Measurements from ENCODE around the gene EGFR.

Gene EGFR

DNA sequence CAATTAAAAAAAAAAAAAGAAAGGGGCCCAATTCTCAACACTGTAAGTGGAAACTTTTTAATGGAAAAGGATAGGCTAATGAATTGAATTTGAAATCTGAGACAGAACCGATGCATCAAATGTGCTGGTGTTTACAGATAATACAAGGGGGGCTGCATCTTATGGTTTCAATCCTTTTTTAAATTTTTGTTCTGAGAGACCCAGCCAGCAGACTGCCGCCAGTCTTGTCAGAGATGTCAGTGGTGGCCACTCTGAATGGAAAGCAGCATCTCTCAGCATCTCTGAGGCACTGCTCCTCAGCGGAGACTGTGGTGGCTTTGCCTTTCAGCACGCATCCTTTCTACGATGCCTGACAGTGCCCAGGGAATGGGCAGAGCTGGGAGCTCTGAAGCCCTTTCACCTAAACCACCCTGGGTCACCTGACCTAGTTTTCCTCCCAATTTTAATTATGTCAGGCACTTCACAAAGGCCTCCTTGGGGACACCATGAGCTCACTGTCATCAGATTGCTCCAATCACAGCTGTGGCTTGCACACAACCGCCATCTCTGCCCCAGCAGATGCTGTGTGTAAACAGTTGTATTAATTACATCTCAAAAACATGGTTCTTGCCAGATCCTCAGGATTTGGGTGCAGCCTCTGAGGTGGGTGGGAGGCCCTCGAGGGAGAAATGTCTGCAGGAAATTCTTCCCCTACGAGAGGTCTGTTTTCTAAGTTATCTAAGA, 81.2 kb downstream of the EGFR start:
- DNase-seq: peak in 1 of 51 donors; percentile 24

DNA sequence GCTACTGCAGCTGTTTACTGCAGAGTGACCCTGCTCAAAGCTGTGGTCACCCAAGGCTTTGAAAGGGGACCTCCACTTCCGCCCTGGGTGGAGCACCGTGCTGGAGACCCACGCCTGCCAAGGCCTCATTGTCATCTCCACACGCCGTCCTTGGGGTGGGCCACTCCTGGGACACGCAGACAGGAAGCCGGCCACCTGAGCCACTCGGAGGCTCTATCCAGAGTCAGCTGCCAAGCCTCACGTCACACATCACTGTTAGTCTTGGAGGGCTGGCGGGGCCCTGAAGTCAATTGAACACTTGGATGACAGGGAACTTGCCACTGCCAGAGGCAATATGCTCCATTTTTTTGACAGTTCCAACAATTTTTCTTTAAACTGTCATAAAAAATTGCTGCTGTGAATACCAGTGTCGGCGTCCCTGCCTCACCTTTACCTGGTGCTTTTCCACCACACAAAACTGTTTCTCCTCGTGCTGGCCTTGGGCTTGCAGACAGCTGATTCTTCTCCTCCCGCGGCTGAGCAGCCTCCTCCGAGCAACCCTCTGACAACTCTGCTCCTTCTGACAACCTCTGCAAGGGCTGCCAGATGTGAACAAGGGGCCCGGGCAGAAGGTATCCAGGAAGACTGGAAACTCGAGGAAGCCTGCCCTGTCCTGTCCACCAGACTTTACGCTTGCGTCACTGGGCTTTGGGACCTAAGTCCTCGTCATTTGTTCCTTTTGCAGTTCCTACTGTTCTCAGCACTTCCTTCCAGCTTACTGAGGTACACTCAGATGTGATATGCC, 81.9 kb downstream of the EGFR start:
- peak in 1 of 51 donors; percentile 24 for DNase-seq

DNA sequence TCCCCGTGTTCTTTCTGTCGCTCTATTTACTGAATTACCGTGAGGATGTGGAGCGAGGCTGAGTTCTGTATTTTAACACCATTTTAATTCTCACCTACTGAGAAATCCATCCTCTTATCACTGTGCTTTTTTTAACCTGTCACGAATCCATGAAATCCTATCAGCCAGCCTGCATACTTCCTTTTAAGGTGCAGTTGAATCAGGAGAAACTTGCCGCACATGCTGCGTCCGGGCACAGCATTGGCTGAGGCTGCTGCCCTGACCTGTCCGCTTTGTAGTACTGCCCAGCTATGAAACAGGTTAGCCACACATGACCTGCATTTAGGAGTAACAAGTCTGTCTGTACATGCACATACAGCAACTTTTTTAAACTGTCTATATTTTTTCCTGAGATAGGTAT, 82.5 kb downstream of the EGFR start:
- no peak for DNase-seq

DNA sequence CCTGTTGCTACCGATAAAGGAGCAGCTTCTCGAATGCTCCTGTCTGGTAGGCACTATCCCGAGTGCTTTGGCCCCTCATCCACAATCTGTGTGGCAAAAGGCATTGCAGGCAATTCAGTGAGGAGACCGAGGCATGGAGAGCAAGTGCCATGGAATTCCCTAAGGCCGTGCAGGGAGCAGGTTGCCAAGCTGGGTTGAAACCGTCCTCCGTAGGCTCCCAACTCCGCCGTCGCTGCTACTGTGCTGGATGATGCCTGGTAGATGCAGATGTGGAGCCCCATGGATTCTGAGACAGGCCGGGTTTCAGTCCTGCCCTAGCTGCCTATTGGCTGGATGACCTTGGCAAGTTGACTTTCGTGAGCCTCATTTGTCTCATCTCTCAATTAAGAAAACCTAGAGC, 85.3 kb downstream of the EGFR start:
- DNase-seq: no peak

DNA sequence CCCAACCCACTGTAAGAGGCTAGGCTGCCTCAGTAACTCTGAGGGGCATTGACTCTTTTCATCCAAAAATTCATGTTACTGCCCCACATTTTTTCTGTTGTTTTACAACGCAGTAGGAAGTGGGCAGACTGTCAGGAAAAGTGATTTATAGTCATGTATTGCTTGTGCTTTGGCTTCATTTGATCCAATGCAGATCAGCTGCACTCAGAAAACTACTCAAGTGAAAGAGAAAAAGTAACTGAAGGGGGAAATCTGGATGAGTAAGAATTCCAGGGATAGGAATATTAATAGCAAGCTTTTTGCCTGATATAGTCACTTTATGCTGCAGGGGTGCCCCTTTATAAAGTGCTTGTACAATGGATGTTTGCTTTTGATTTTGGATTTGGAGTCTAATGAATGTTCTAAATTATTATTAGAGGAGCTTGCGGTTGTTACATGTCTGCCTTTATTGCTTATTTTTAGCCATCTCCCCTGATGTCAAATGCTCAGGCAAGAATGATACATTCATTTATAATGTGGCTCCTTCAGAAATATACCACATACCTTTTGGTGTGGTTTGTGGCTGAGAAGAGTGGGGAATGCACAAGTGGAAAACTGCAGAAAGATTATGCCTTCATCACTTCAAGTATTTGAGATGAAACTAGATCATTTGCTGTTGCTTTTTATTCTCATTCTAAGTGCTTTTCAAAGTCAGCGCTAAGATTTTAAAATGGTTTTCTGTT, 86.1 kb downstream of the EGFR start:
- DNase-seq: no peak

DNA sequence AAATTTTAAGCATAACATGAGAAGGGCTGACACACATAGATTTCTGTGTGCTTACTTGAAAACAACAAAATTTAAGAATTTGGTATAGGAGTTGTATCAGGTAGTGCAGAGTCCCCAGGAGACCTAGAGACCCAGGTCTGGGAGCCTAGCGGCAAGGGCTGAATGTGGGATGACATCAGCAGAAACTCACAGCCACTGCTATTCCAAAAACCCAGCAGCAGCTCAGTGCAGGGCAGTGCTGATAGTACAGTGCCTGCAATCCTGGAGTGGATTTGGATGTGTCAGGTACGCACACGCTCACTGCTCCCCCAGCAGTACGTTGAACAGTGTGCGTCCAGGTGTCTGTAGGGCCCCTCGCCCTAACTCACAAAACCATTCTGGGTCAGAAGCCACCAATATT, 87.1 kb downstream of the EGFR start:
- no peak for DNase-seq

DNA sequence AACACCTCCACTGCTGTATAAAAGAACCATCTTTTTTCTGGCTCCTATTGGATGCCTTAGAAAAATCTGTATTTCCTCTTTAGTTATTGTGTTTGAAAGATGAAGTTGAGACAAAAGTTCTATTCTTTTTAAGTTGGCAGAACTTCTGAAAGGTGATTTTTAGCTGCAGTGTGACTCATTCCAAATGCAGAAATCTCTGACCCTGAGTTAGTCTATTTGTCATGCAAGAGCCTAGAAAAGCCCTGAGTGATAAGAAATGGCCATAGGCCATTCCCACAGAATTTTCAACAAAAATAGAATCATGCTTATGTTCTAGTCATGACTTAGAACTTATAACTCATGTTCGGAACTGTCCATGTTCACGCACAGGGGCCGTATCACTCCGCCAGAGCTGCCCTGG, 89.1 kb downstream of the EGFR start:
- no peak for DNase-seq

DNA sequence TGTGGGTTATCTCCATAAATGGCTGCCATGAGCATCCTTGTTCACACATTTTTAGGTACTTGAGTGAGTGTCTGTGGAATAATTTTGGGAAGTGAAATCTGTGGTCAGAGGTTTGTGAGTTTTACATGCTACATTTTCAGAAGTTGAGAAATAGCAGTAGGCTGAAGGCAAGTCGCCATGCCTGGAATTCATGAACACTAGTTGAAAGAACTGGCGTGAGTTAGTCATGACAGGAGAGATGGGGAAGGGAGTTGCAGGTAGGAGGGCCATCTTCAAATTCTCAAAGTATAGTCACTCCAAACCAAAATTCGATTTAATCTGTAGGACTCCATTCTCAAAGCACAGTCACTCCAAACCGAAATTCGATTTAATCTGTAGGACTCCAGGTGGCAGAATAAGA, 89.6 kb downstream of the EGFR start:
- DNase-seq: no peak

DNA sequence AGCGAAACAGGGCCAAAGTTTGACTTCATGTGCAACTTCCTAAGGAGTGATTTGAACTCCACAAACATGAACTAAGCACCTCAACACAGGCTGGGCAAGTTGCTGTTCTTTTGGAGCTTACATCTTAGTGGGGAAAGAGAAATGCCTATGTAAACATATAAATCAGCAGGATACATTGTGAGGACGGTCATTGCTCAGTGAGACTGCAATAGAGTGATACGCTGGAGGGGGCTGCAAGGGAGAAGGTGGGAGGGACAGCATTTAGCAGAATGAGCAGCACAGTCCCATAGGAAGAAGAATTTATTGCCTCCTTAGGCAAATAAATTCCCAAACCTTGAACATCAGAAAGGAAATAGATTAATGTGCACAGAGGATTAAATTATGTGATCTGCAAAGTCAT, 90.0 kb downstream of the EGFR start:
- no peak for DNase-seq

DNA sequence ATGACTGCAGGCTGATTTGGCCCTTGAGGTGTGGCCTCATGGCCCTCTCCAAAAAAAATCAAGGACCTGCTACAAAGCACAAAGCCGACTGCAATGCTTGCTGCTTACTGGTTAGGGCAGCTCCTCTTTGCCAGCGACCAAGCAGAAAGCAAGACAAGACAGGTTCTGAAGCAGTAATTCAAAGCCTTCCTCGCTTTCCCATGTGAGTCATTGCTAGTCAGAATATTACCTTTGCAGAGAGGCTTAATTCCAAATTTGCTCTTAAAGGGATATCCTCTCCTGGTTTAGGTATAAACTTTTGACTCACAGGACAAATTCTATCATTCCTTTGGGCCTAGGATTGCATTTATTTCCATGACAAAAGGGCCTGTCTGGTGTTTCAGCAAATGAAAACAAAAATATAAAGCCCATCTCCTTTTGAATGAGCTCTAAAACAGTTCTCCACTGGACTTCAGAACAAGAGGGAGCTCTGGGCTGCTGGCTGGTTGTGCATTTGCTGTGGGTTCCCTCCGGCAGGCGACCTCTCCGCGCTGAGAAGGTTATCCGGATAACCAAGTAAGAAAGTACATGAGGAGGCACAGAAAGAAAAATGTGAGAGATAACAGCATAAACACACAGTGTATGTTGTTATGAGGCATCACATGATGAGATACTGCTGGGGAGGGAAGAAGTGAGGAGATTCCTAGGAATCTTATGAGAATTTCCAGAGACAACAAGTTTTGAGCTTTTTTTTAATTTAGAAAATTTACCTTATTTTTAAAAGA, 90.8 kb downstream of the EGFR start:
- DNase-seq: peak in 1 of 51 donors; percentile 42

DNA sequence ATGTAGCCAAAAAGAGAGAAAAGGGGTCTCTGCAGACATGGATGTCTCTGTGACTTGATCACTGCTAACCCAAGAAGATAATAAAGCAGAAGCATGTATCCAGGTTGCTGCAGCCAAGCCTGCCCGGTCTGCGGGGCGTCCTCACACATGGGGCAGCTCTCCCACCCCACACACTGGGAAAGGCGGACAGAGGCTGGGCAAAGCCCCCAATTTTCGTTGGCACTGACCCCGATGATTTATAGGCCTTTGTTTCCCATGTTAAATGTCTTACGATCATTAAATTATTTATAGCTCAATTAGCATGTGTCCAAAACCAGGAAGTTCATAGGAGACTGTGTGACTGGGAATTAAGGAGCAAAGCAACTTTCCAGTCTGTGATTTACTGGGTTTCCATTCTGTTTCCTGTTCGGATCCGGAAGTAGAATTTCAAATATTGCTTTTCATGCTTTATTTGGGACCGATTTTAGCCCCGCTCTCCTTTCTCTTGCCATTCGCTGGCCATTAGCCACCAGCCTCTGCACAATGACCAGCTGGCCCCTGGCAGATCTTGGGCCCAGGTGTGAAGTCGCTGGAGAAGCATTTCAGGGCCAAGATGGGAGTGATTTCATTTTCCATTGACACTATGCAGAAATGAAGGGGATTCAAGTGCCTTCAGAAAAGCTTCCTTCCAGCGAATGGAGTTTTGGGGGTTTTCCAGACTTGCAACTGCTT, 91.6 kb downstream of the EGFR start:
- DNase-seq: no peak

DNA sequence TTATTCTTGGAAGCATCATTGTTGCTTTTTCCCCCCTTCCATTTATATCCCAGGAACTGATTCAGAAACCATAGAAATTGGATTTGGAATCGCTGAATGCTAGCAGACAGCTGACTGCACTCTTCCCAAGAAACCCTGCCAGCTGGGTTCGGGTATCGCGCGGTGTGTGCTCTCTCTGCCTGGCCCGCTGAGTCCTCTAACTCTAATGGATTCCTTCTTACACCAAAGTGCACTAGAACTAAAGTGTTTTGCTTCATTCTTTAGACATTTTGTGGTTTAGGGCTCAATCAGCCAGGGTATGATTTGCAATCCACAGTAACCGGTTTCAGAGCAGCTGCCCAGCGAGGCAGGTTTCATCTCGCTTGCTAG, 92.2 kb downstream of the EGFR start:
- DNase-seq: peak in 2 of 51 donors; percentile 20 to 29

DNA sequence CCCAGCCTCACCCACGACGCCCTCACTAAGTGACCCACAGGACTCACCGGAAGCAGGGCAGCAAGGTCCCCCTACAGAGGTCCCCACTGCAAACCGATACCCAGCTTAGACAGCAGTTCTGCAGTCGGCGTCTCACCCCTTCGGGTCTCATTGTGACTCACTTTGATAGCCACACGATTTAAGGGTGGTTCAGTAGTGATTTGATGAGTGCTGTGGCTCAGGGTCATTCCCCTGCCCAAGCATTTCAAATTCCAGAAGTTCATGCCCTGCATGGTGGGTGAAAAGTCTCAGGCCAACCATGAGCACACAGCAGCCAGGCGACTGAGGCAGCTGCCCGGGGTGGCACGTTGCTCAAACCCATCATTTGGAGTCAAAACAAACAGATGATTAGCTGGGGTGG, 93.2 kb downstream of the EGFR start:
- no peak for DNase-seq

DNA sequence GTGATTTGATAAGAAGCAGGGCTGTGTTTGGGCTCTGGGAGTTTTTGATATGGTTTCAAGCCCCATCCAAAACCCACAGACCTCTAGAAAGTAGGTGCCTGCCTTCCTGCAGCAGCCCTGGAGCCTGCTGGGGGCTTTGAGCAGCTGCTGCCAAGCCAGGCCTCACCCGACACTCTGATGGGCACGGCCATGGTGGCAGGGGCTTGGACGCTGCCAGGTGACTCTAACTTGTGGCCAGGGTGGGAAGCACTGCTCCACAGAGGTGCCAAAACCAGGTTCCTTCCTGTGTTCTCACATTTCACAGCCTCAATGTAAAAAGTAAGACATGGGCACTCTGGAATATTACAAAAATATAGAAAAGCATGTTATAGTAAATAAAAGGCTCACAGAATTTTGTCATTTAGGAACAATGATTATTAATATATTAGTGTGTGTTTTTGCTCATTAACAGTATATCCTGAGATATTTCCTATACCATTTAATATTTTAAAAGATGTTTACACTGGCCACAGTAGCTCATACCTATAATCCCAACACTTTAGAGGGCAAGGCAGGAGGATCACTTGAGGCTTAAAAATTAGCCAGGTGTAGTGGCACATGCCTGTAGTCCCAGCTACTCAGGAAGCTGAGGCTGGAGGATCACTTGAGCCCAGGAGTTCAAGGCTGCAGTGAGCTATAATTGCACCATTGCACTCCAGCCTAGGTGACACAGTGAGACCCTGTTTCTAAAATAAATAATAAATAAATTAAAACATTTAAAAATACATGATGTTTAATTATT, 95.1 kb downstream of the EGFR start:
- DNase-seq: no peak

DNA sequence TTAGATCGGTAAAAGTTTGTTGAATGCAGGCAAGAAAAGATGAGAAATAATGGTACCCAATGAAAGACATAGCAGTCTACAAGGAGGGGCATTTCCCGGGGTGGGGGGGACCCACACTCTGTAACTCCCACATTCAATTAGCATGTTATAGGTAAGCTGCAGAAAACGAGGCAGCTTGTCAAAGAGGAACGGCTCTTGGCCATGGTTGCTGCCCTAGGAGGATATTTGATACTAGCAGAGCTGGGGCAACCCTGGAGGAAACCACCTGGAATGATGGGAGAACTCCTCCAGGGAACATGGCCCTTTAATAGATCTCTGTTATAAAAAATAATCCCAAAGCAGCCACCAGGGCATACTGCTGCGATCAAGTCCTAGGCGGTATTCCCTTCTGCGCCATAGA, 98.5 kb downstream of the EGFR start:
- no peak for DNase-seq

DNA sequence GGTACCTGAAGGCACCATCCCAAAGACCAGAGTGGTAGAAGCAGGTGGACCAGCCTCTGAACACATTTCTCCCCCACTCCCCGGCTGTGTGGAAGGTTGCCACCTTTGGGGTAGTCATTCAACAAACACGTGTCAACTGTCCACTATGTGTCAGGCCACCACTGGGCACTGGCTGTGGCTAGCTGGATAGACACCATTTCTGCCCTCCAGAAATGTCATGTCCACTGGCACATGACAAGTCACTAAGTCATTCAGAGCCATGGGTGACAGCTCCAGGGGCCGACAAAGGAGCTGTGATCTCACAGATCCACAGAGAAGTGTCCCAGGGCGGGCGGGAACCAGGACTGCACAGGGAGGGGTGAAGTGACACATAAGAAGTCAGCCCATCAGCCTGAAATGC, 99.6 kb downstream of the EGFR start:
- DNase-seq: no peak

DNA sequence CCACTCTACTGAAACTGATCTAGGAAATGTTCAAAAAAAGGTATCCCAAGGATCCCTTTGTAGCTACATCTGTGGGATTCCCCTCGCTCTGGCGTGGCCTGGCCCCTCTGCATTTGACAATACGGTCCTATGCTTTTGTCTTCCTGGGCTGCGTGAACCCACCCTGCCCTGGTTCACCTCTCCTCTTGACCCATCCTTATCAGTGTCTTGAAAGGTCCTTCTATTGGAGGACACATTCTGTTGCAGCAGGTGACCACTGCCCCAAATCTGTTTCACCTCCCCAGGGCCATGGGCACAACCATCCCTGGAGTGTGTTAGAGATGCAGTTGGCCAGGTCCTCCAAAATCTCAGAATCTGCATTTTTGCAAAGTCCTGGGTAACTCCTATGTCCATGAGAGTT, 100.8 kb downstream of the EGFR start:
- DNase-seq: no peak

DNA sequence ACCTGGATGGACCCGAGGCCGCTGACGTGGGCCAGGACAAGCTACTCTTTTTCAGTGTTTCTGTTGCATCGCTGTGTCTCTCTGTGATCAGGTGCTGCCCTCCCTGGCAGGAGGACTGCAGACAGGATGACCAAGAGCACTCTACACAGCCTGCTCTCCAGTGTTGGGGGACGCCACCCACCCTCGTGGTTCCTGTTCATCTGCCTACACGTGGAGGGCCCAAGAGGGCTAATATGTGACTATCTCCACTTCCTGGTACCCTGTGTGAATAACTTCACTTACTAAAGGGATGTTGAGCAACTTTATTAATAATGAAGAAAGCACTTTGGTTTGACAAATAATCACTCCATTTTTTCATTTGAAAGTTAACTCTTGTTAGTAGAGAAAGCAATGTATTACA, 101.3 kb downstream of the EGFR start:
- no peak for DNase-seq

DNA sequence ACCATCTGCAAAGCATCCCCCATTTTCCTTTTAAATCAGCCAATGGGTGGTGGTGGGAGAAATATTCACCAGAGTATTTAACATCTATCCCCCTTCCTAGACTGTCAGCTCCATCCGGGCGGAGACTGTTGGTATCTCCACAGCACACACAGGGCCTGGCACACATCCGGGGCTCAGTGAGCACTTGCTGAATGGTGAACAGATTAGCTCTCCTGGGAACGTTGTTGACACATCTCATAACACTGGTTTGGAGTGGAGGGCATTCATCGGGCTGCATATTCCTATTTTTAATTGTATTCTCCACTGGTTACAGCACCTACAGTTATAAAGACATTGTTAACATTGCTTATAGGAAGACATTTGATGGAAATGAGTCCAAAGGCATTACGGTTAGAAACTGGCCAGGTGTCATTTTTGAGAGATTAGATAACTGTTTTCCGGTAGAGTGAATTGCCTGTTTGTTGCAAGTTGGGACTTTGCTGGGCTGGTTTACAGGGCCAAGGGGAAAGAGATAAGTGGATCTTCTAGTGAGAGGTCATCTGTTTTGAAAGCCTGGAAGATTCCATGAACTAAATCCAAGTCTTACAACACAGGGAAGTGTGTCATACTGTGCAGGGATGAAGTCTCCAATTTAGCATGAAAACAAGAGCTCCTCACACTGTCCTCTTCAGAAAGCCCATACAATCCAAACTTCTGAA, 101.8 kb downstream of the EGFR start:
- DNase-seq: no peak

DNA sequence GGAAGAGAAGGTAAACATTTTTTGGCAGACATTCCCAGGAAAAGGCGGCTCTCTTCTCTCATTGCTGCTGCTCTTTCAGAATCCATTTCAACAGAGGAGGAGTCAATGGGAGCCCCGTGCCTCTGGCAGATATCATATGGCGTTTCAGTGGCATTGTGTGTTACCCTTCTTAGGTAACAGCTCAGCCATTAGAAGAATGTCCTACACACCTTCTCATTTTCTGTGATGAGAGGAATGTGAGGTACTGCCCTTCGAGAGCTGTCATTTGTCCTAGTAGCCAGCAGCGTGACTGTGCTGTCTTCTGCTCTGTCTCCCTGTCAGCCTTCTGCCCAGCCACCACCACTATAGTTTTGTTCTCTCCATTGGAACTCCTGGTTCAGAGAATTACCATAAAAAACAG, 102.4 kb downstream of the EGFR start:
- no peak for DNase-seq

Measured in hypothalamus (tissue), 51 donors.